Panc1 (cell line): ENCODE results near the gene MEIS1.

Experiments used
- POLR2AphosphoS5 ChIP-seq: IDR thresholded peaks from 2 replicates; pipeline ENCODE4 v1.6.1; 2012; ENCODE audit warnings: mild to moderate bottlenecking, low read depth, low read length, moderate library complexity
- SIN3A ChIP-seq: IDR thresholded peaks from 2 replicates; pipeline ENCODE4 v1.6.1; 2012; ENCODE audit warnings: low read depth, mild to moderate bottlenecking, low read length, moderate library complexity, borderline replicate concordance; ENCODE audit not compliant: insufficient read depth

- TF ChIP-seq POLR2AphosphoS5 (no peak), SIN3A (no peak)
These were observed 17.3 kb downstream of the MEIS1 start for GRCh38 chr2:66452214-66452613.
